ENCODE measurements around the gene FBXL7. TPM values are rescaled to one million over a fixed set of nuclear protein-coding genes. Genes with fewer than 3 reads are reported as not detected.

FBXL7 gene
- total and polyA plus RNA-seq, 2 donors (not counting 3 experiments of a cell fraction or from before 2014, with no cell fraction given), result 23.5 to 32.2 TPM

DNA sequence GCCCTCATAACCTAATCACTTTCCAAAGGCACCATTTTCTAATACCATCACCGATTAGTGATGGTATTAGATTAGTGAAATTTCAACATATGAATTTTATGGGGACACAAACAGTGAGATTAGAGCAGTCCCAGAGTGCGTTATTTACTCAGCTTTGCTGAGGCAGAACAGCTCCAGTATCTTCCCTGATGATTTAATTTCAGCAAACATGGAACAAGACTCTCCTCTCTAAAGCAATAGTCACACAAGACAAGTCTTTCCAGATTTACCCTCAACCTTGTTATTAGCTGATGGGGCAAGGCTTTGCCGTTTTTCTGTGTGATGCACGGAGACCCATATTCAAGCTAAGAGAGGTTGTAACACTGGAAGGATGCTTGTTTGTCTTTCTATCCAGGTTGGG is 333.4 kb downstream of the FBXL7 start:
- no peak for FAIRE-seq
- BruUV-seq (replicated peaks), result no TSS peak
- Histone ChIP-seq H3K27ac (ENCODE audit: insufficient read depth, low read depth, low read length) (no peak overlapping the region), H3K79me2 (ENCODE audit: control insufficient read depth, insufficient read depth, low read length) (peaks cover 4% of the 10 kb centered on the region), H4K20me1 (replicated peaks; ENCODE audit: control insufficient read depth, extremely low read depth, insufficient read depth, low read length) (no peaks in the 10 kb centered on the region), H3K9ac (replicated peaks; ENCODE audit: extremely low read depth, insufficient read depth, low read length) (no peak overlapping the region), H3K9me1 (replicated peaks; ENCODE audit: control insufficient read depth, extremely low read depth, insufficient read depth, low read length) (no peaks in the 10 kb centered on the region), H3K4me2 (ENCODE audit: insufficient read depth, low read length) (no peak overlapping the region), H3K9me3 (replicated peaks; ENCODE audit: control insufficient read depth, insufficient read depth, low read length) (no peaks in the 10 kb centered on the region), H3K27me3 (ENCODE audit: control insufficient read depth in 2 of 2, insufficient read depth in 2 of 2, low read length in 2 of 2) (no peaks in the 10 kb centered on the region), H2AFZ (ENCODE audit: low read depth, low read length) (no peak overlapping the region), H3K36me3 (ENCODE audit: control insufficient read depth in 2 of 2, extremely low read depth in 1 of 2, insufficient read depth in 2 of 2, low read length in 2 of 2) (no peaks in the 10 kb centered on the region), H3K4me1 (ENCODE audit: control insufficient read depth, extremely low read depth, insufficient read depth, low read length) (peaks cover 24% of the 10 kb centered on the region), H3K4me3 (replicated peaks in 1 of 3; ENCODE audit: insufficient read depth in 1 of 3, low read depth in 1 of 3, low read length in 3 of 3) (no peak overlapping the region)
- ChIA-PET CTCF (interaction anchor here (1.8 to 7.0 kb wide), 2 partner anchors 10 to 727 kb away, joined by 6 to 66 read pairs; no protein-coding TSS in a partner anchor), POLR2A (no interaction called here)
- dilution Hi-C loops (cut with MboI; ENCODE audit: extremely low pct_ligation_motif_present, low sequenced_read_pairs) (no loop called here), intact Hi-C loops (cut with micrococcal nuclease) (no loop called here)
- DNase-seq (ENCODE audit: low read depth, low spot score), result no peak
- TF ChIP-seq JUN (IDR thresholded peaks at IDR 0.05; ENCODE audit: borderline replicate concordance, insufficient read depth, insufficient read length, low read depth) (no peak), POLR2A (IDR thresholded peaks at IDR 0.05; ENCODE audit: low read depth, low read length) (no peak), GATA2 (IDR thresholded peaks at IDR 0.05; ENCODE audit: insufficient read depth, insufficient read length, low read depth, low read length) (no peak), MYC (IDR thresholded peaks at IDR 0.05; ENCODE audit: low read depth, low read length) (no peak), EZH2 (IDR thresholded peaks at IDR 0.05; ENCODE audit: borderline replicate concordance, low read depth, low read length, severe bottlenecking) (no peak), FOS (IDR thresholded peaks at IDR 0.05; ENCODE audit: borderline replicate concordance, insufficient read depth, low read length) (no peak), POLR2AphosphoS5 (IDR thresholded peaks at IDR 0.05; ENCODE audit: insufficient read depth, low read depth, low read length) (no peak)
- TF ChIP-seq, protein P1, sequence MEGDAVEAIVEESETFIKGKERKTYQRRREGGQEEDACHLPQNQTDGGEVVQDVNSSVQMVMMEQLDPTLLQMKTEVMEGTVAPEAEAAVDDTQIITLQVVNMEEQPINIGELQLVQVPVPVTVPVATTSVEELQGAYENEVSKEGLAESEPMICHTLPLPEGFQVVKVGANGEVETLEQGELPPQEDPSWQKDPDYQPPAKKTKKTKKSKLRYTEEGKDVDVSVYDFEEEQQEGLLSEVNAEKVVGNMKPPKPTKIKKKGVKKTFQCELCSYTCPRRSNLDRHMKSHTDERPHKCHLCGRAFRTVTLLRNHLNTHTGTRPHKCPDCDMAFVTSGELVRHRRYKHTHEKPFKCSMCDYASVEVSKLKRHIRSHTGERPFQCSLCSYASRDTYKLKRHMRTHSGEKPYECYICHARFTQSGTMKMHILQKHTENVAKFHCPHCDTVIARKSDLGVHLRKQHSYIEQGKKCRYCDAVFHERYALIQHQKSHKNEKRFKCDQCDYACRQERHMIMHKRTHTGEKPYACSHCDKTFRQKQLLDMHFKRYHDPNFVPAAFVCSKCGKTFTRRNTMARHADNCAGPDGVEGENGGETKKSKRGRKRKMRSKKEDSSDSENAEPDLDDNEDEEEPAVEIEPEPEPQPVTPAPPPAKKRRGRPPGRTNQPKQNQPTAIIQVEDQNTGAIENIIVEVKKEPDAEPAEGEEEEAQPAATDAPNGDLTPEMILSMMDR (IDR thresholded peaks at IDR 0.05; ENCODE audit: extremely low read depth in 1 of 2, insufficient read depth in 1 of 2, low read depth in 1 of 2, low read length in 2 of 2), result no peak
- TF ChIP-seq, protein P2, sequence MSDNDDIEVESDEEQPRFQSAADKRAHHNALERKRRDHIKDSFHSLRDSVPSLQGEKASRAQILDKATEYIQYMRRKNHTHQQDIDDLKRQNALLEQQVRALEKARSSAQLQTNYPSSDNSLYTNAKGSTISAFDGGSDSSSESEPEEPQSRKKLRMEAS (IDR thresholded peaks at IDR 0.05; ENCODE audit: insufficient read depth, insufficient read length), result no peak

Measured in endothelial cell of umbilical vein (primary cell).